ENCODE results near the gene TPRKB. TPM values are rescaled to one million over a fixed set of nuclear protein-coding genes. Genes with fewer than 3 reads are reported as not detected.

Gene TPRKB
- total RNA-seq, 1 experiment from 2014 or later: 36.7 TPM

GRCh38 chr2:73700661-73701447, 36.3 kb downstream of the TPRKB start:
- H3K27me3 Mint-ChIP-seq (ENCODE audit: unreplicated experiment): peaks cover 19% of the 10 kb centered on the region
- H3K27ac Mint-ChIP-seq (ENCODE audit: unreplicated experiment): no peak overlapping the region
- no TSS peak for BruUV-seq (replicated peaks)
- DNase-seq: no peak
- CTCF ChIA-PET: interaction anchor here (1.0 kb wide), 1 partner anchor 20 kb away, joined by 3 read pairs; no protein-coding TSS in a partner anchor
- H3K9me3 Mint-ChIP-seq (ENCODE audit: low read depth, unreplicated experiment): peaks cover 4% of the 10 kb centered on the region
- H3K4me1 Mint-ChIP-seq (ENCODE audit: low read depth, unreplicated experiment): peaks cover 18% of the 10 kb centered on the region
- intact Hi-C loops (cut with micrococcal nuclease; ENCODE audit: unreplicated experiment): no loop called here
- H3K4me3 Mint-ChIP-seq (ENCODE audit: low read depth, unreplicated experiment): no peak overlapping the region
- H3K36me3 Mint-ChIP-seq (ENCODE audit: insufficient read depth, unreplicated experiment): no peaks in the 10 kb centered on the region
- TF ChIP-seq, protein P1, sequence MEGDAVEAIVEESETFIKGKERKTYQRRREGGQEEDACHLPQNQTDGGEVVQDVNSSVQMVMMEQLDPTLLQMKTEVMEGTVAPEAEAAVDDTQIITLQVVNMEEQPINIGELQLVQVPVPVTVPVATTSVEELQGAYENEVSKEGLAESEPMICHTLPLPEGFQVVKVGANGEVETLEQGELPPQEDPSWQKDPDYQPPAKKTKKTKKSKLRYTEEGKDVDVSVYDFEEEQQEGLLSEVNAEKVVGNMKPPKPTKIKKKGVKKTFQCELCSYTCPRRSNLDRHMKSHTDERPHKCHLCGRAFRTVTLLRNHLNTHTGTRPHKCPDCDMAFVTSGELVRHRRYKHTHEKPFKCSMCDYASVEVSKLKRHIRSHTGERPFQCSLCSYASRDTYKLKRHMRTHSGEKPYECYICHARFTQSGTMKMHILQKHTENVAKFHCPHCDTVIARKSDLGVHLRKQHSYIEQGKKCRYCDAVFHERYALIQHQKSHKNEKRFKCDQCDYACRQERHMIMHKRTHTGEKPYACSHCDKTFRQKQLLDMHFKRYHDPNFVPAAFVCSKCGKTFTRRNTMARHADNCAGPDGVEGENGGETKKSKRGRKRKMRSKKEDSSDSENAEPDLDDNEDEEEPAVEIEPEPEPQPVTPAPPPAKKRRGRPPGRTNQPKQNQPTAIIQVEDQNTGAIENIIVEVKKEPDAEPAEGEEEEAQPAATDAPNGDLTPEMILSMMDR (IDR thresholded peaks at IDR 0.05; ENCODE audit: unreplicated experiment): no peak

DNA sequence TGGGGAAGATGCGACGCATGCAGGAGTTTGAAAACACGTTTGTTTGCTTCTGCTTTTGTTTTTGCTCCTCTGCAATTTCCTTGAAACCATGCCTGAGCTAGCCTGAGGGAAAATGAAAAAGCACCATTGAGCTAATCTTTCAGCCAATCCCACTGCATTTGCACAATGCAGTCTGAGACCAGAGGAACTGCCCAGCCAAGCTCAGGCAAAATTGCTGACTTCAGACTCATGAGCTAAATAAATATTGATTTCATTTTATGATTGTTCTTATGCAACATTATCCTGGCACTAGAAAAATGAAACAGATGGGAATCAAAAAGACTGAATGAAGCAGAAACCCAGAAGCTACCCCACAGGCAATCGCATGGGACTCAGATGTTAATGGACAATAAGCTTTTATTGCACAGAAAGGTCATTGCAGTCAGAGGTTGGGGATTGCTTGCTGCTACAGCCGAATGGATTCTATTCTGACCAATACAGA, 37.0 kb downstream of the TPRKB start:
- TF ChIP-seq, protein P1 (IDR thresholded peaks at IDR 0.05; ENCODE audit: unreplicated experiment): no peak
- H3K9me3 Mint-ChIP-seq (ENCODE audit: low read depth, unreplicated experiment): peaks cover 4% of the 10 kb centered on the region
- no peaks in the 10 kb centered on the region for H3K36me3 Mint-ChIP-seq (ENCODE audit: insufficient read depth, unreplicated experiment)
- intact Hi-C loops (cut with micrococcal nuclease; ENCODE audit: unreplicated experiment): no loop called here
- H3K4me3 Mint-ChIP-seq (ENCODE audit: low read depth, unreplicated experiment): no peak overlapping the region
- DNase-seq: no peak
- BruUV-seq (replicated peaks): no TSS peak
- peaks cover 18% of the 10 kb centered on the region for H3K4me1 Mint-ChIP-seq (ENCODE audit: low read depth, unreplicated experiment)
- peaks cover 12% of the 10 kb centered on the region for H3K27me3 Mint-ChIP-seq (ENCODE audit: unreplicated experiment)
- CTCF ChIA-PET: interaction anchor here (1.0 kb wide), 1 partner anchor 20 kb away, joined by 3 read pairs; no protein-coding TSS in a partner anchor
- no peak overlapping the region for H3K27ac Mint-ChIP-seq (ENCODE audit: unreplicated experiment)

- CTCF ChIA-PET: interaction anchor here (1.0 kb wide), 1 partner anchor 19 kb away, joined by 3 read pairs; no protein-coding TSS in a partner anchor
- DNase-seq: no peak
- no TSS peak for BruUV-seq (replicated peaks)
These were observed 37.7 kb downstream of the TPRKB start for GRCh38 chr2:73699437-73699836.

GRCh38 chr2:73698101-73698500, 39.0 kb downstream of the TPRKB start:
- BruUV-seq (replicated peaks): no TSS peak
- Mint-ChIP-seq H3K4me1 (ENCODE audit: low read depth, unreplicated experiment) (peaks cover 18% of the 10 kb centered on the region), H3K4me3 (ENCODE audit: low read depth, unreplicated experiment) (no peak overlapping the region), H3K27ac (ENCODE audit: unreplicated experiment) (no peak overlapping the region), H3K36me3 (ENCODE audit: insufficient read depth, unreplicated experiment) (no peaks in the 10 kb centered on the region), H3K9me3 (ENCODE audit: low read depth, unreplicated experiment) (peaks cover 4% of the 10 kb centered on the region), H3K27me3 (ENCODE audit: unreplicated experiment) (no peaks in the 10 kb centered on the region)
- CTCF ChIA-PET: no interaction called here
- TF ChIP-seq, protein P1 (IDR thresholded peaks at IDR 0.05; ENCODE audit: unreplicated experiment): no peak
- no peak for DNase-seq
- intact Hi-C loops (cut with micrococcal nuclease; ENCODE audit: unreplicated experiment): no loop called here

More at GRCh38 chr2:73699437-73699836, 37.7 kb downstream of the TPRKB start:
- no peak overlapping the region for H3K27ac Mint-ChIP-seq (ENCODE audit: unreplicated experiment)
- H3K4me3 Mint-ChIP-seq (ENCODE audit: low read depth, unreplicated experiment): no peak overlapping the region
- no peaks in the 10 kb centered on the region for H3K36me3 Mint-ChIP-seq (ENCODE audit: insufficient read depth, unreplicated experiment)
- intact Hi-C loops (cut with micrococcal nuclease; ENCODE audit: unreplicated experiment): no loop called here
- peaks cover 18% of the 10 kb centered on the region for H3K4me1 Mint-ChIP-seq (ENCODE audit: low read depth, unreplicated experiment)
- TF ChIP-seq, protein P1 (IDR thresholded peaks at IDR 0.05; ENCODE audit: unreplicated experiment): no peak
- peaks cover 5% of the 10 kb centered on the region for H3K27me3 Mint-ChIP-seq (ENCODE audit: unreplicated experiment)
- H3K9me3 Mint-ChIP-seq (ENCODE audit: low read depth, unreplicated experiment): peaks cover 4% of the 10 kb centered on the region

All from Calu3 (cell line).